Left lung (tissue), 10 donors: Measurements from ENCODE around the gene A4GALT. TPM values are rescaled to one million over a fixed set of nuclear protein-coding genes. Genes with fewer than 3 reads are reported as not detected.
"Not testable (repeated sequence)": the region's sequence is repeated elsewhere in the genome, so short reads cannot be mapped to it uniquely, and the experiment has no call there.

Experiments used
- ATAC-seq: fragments of 200-7000 bp; cut with Tn5 transposase; one replicate; pipeline ENCODE4 v1.9.1; 2020; ENCODE audit warnings: moderate library complexity
- DNase-seq, 4 donors: peaks; one replicate each; pipeline ENCODE4 v3.0.0-alpha.2; 2013 to 2020
- H3K27ac ChIP-seq, 2 donors: fragments of 200-600 bp; sonication (generic) in 1 of 2; one replicate each; pipeline versions ENCODE4 v1.5.0 to v1.8.0; 2020 to 2021
- H3K27me3 ChIP-seq, 2 donors: fragments of 200-600 bp; sonication (generic) in 1 of 2; one replicate each; pipeline versions ENCODE4 v1.5.0 to v1.8.0; 2020 to 2021
- H3K36me3 ChIP-seq, 2 donors: fragments of 200-600 bp; sonication (generic) in 1 of 2; one replicate each; pipeline versions ENCODE4 v1.5.0 to v1.8.0; 2020 to 2021
- H3K4me1 ChIP-seq, 2 donors: fragments of 200-600 bp; one replicate each; pipeline ENCODE4 v1.8.0; 2021
- H3K4me3 ChIP-seq, 2 donors: fragments of 200-600 bp; sonication (generic) in 1 of 2; one replicate each; pipeline versions ENCODE4 v1.5.0 to v1.8.0; 2020 to 2021; ENCODE audit warnings: mild to moderate bottlenecking in 1 of 2
- H3K9me3 ChIP-seq, 2 donors: fragments of 200-600 bp; sonication (generic) in 1 of 2; one replicate each; pipeline versions ENCODE4 v1.5.0 to v1.8.0; 2020 to 2021
- intact Hi-C, 2 donors: fragments of 100-400 bp; cut with DNase I; formaldehyde crosslinking; loops; one replicate each; pipeline versions ENCODE4 v1.11.2 to v1.14.2; 2022
- polyA plus RNA-seq, 6 donors: library from polyadenylated mRNA; unstranded; fragments of 120-200 nt; gene quantifications; one replicate each; pipeline ENCODE4 v1.2.1, GENCODE V29; 2013; ENCODE audit not compliant: insufficient read length in 6 of 6
- total RNA-seq, 2 donors: library from RNA; stranded (reverse); fragmentation: NEBNext Ultra II Directional; extraction: Animal tissue kit (Norgen Biotek cat#: 25700); gene quantifications; one replicate each; pipeline ENCODE4 v1.2.1, GENCODE V29; 2021
- TF ChIP-seq, protein P1 (sequence below), 2 donors: fragments of 200-600 bp; sonication (generic) in 1 of 2; IDR thresholded peaks; one replicate each; pipeline versions ENCODE4 v1.5.0 to v1.8.0; 2021; ENCODE audit warnings: antibody characterized with exemption in 2 of 2
- donor health status: DM: no; HTN: yes; CAD: no.
- donor health status: DM: no; HTN: no; CAD: no.

A4GALT gene
- total and polyA plus RNA-seq, 8 donors, result 1.9 to 21.3 (median 2.7) TPM

- TF ChIP-seq, protein P1, sequence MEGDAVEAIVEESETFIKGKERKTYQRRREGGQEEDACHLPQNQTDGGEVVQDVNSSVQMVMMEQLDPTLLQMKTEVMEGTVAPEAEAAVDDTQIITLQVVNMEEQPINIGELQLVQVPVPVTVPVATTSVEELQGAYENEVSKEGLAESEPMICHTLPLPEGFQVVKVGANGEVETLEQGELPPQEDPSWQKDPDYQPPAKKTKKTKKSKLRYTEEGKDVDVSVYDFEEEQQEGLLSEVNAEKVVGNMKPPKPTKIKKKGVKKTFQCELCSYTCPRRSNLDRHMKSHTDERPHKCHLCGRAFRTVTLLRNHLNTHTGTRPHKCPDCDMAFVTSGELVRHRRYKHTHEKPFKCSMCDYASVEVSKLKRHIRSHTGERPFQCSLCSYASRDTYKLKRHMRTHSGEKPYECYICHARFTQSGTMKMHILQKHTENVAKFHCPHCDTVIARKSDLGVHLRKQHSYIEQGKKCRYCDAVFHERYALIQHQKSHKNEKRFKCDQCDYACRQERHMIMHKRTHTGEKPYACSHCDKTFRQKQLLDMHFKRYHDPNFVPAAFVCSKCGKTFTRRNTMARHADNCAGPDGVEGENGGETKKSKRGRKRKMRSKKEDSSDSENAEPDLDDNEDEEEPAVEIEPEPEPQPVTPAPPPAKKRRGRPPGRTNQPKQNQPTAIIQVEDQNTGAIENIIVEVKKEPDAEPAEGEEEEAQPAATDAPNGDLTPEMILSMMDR (IDR thresholded peaks at IDR 0.05), result no peak
- peak overlapping the region; percentile 33 to 49 for H3K27ac ChIP-seq
These were observed 27.2 kb upstream of the A4GALT start for GRCh38 chr22:42747701-42748513.

DNA sequence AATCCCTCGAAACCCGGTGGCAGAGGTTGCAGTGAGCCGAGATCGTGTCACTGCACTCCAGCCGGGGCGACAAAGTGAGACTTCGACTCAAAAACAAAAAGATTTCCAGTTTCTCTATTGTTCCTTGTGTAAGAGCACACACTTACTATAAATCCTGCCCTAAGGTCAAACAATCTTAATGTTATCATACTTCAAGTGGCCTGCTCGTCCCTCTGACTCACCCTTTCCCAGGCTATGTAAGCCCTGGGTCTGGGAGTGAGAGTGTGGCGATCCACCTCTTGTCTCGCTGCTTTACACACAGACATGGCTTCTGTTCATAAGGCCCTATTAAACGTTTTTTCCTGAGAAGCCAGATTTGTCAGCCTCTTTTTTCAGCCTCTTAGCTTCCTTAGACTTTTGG is 24.4 kb upstream of the A4GALT start:
- Histone ChIP-seq H3K4me1 (peaks cover 5 to 20% of the 10 kb centered on the region in 2 donors), H3K9me3 (no peaks in the 10 kb centered on the region), H3K36me3 (no peaks in the 10 kb centered on the region), H3K4me3 (no peak overlapping the region), H3K27ac (no peak overlapping the region), H3K27me3 (no peaks in the 10 kb centered on the region)
- DNase-seq, result no peak
- peak; percentile 65 for ATAC-seq
- TF ChIP-seq, protein P1 (IDR thresholded peaks at IDR 0.05), result no peak
- intact Hi-C loops, result no loop called here

More at GRCh38 chr22:42747701-42748513, 27.2 kb upstream of the A4GALT start:
- ATAC-seq (no peak), DNase-seq (no peak)
- Histone ChIP-seq H3K4me3 (no peak overlapping the region), H3K27me3 (no peaks in the 10 kb centered on the region), H3K36me3 (no peaks in the 10 kb centered on the region), H3K4me1 (peaks cover 5 to 35% of the 10 kb centered on the region in 2 donors), H3K9me3 (no peaks in the 10 kb centered on the region)
- intact Hi-C loops, result no loop called here

- intact Hi-C loops, result no loop called here
- no peaks in the 10 kb centered on the region for H3K9me3 ChIP-seq
- ATAC-seq (peak; percentile 73), DNase-seq (peak in 3 of 4 donors; percentile 56 to 80 (median 58))
- peaks cover 5 to 14% of the 10 kb centered on the region in 2 donors for H3K4me1 ChIP-seq
- H3K27me3 ChIP-seq, result no peaks in the 10 kb centered on the region
- H3K27ac ChIP-seq, result peak overlapping the region; percentile 56 to 66
- TF ChIP-seq, protein P1 (IDR thresholded peaks at IDR 0.05), result no peak
- H3K36me3 ChIP-seq, result no peaks in the 10 kb centered on the region
- H3K4me3 ChIP-seq, result no peak overlapping the region
These were observed 22.9 kb upstream of the A4GALT start for GRCh38 chr22:42743501-42743991.

- intact Hi-C loops, result no loop called here
- no peaks in the 10 kb centered on the region for H3K36me3 ChIP-seq
- ATAC-seq, result peak; percentile 19
- no peaks in the 10 kb centered on the region for H3K27me3 ChIP-seq
- H3K9me3 ChIP-seq, result no peaks in the 10 kb centered on the region
- H3K4me3 ChIP-seq, result no peak overlapping the region
- peaks cover 5 to 9% of the 10 kb centered on the region in 2 donors for H3K4me1 ChIP-seq
- peak overlapping the region; percentile 56 to 66 for H3K27ac ChIP-seq
- no peak for DNase-seq
- TF ChIP-seq, protein P1 (IDR thresholded peaks at IDR 0.05), result no peak
These were observed 22.3 kb upstream of the A4GALT start for GRCh38 chr22:42742940-42743339.

- H3K9me3 ChIP-seq, H3K4me1 ChIP-seq, H3K27ac ChIP-seq, DNase-seq, H3K36me3 ChIP-seq, H3K4me3 ChIP-seq, intact Hi-C loops, H3K27me3 ChIP-seq, ATAC-seq: not testable (repeated sequence)
These were observed 19.6 kb upstream of the A4GALT start for GRCh38 chr22:42740320-42740719.
